ENCODE data around the gene HSD11B2.

Gene HSD11B2

GRCh38 chr16:67396159-67397035 lies 34.5 kb upstream of the HSD11B2 start:
- peak in 1 of 3 donors; percentile 35 for DNase-seq

GRCh38 chr16:67397036-67397801 lies 33.7 kb upstream of the HSD11B2 start:
- DNase-seq = no peak

DNA sequence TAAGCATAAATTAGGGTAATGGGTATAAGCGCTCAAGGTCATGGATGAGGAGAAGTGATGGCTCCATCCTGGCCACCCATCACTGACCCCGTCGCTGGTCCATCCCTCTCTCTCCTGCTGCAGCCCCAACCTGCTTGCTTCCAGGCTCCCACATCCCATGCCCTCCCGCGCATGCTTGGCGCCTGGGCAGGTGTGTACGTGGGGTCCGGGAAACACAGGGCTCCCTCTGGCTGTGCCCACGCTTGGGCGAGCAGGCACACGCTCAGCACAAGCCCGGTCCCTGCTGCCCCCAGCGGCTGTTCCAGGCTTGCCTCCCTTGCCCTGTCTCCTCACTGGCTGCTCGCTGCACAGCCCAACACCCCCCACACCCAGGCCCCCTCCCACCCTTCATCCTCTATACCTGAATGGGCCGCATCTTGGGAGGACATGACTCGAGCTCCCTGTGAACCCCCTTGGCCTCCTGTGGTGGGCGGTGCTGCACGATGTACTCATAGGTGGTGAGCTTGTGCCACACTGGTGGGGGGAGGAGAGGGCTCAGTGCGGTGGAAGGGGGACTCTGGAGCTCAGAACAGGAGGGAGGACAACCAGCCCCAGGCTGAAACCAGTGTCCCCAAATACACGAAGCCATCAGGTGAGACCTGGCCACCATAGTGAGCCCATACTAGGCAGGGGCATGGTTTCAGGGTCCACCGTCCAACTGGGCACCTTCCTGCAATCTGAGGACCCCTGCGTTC lies 32.9 kb upstream of the HSD11B2 start:
- DNase-seq = no peak

GRCh38 chr16:67398546-67399217 lies 32.2 kb upstream of the HSD11B2 start:
- DNase-seq = no peak

GRCh38 chr16:67399218-67399733 lies 31.6 kb upstream of the HSD11B2 start:
- peak; percentile 52 to 80 (median 65) for DNase-seq

- no peak for DNase-seq
Observed at GRCh38 chr16:67399749-67400704, 30.9 kb upstream of the HSD11B2 start.

GRCh38 chr16:67400901-67401300 lies 30.0 kb upstream of the HSD11B2 start:
- DNase-seq = no peak

GRCh38 chr16:67403976-67404555 lies 26.9 kb upstream of the HSD11B2 start:
- DNase-seq = no peak

GRCh38 chr16:67404740-67405226 lies 26.1 kb upstream of the HSD11B2 start:
- DNase-seq = no peak

DNA sequence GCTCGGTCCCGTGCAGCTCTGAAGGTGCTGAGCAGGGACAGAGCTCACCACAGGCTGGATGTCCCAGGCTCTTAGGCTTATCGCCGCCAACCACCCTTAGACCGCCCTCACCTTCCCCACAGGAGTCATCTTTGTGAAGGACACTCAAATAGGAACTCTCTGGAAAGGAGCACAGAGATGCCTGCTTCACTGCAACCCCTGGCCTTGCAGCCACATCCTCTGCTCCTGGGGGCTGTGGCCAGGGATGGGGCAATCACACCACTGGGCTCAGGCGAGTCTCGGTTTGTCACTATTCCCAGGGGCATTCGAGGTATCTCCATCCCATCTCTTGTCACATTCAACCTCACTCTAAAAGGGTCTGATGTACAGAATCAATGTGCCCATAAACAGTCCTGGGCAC lies 25.6 kb upstream of the HSD11B2 start:
- DNase-seq = no peak

- peak in 2 of 3 donors; percentile 41 to 47 for DNase-seq
Observed at GRCh38 chr16:67406111-67406971, 24.6 kb upstream of the HSD11B2 start.

- DNase-seq = peak in 1 of 3 donors; percentile 30
Observed at GRCh38 chr16:67407176-67407787, 23.6 kb upstream of the HSD11B2 start.

DNA sequence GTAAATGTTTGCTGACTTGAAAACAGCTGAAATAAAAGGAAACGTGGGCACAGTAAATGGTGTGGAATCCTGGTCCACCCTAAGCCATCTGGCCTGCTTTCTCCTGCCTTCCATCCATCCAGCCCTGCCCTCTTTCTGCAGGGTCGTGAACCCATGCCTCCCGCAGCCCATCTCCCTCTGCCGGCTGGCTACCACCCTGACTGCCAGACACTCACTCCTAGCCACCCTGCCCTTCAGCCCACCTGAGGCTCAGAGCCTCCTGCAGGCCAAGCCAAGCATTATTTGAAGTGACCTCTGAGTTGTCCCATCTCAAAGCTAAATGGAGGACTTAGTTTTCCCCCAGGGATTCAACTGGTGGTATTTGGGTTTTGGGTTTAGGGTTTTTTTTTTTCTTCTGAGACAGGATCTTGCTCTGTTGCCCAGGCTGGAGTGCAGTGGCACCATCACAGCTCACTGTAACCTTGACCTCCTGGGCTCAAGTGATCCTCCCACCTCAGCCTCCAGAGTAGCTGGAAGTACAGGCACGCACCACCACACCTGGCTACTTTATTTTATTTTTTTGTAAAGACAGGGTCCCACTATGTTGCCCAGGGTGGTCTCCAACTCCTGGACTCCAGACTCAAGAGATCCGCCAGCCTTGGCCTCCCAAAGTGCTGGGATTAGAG lies 23.0 kb upstream of the HSD11B2 start:
- no peak for DNase-seq

DNA sequence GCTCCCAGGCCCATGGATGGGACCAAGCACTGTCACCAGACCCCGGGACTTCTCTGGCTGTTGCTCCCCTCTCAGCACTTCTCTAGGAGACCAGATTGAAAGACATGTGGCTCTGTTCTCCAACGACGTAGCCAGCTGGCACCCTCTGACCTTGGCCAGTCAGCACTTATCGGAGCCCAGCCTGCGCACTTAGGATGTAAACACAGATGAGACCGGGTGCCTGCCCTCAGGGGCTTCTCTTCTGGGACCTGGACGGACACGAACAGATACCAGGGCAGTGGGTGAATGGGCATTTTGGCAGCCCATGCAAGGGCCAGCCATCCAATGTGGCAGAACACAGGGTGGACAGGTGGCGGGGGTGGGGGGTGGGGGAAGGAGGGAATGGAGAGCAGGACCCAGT lies 21.3 kb upstream of the HSD11B2 start:
- no peak for DNase-seq

DNA sequence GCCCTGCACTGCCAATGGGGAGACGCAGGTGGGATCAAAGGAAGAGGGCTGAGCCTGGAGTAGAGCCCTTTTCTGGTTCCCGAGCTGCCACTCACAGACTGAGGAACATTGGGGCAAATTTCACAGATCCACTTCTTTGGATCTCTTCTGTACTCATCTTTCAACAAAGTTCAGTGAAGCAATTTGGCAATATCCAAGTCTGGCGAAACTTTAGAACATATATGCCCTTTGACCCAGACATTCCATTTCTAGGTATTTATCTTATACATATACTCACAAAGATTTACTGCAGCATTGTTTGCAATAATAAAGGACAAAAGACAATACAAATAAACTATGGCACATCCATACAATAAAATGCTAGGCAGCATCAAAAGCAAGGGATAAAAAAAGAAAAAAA lies 19.6 kb upstream of the HSD11B2 start:
- no peak for DNase-seq

DNA sequence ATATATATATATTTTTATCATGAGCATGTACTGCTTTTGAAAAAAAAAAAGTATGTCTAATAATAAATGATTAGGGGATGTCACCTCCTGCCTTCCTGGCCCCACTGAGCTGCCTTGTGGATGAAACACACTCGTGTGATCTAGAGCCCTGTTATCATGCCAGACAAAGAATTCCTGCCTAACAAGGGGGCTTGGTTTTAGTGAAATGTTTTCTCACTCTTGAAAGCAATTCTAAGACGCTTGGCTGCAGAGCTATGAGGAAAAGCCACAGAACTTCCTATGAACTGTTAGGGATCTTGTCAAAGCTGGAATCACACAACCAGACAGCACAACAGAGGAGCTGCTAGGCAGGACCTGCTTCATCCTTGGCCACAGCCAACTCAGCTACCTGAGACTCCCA lies 18.6 kb upstream of the HSD11B2 start:
- no peak for DNase-seq

DNA sequence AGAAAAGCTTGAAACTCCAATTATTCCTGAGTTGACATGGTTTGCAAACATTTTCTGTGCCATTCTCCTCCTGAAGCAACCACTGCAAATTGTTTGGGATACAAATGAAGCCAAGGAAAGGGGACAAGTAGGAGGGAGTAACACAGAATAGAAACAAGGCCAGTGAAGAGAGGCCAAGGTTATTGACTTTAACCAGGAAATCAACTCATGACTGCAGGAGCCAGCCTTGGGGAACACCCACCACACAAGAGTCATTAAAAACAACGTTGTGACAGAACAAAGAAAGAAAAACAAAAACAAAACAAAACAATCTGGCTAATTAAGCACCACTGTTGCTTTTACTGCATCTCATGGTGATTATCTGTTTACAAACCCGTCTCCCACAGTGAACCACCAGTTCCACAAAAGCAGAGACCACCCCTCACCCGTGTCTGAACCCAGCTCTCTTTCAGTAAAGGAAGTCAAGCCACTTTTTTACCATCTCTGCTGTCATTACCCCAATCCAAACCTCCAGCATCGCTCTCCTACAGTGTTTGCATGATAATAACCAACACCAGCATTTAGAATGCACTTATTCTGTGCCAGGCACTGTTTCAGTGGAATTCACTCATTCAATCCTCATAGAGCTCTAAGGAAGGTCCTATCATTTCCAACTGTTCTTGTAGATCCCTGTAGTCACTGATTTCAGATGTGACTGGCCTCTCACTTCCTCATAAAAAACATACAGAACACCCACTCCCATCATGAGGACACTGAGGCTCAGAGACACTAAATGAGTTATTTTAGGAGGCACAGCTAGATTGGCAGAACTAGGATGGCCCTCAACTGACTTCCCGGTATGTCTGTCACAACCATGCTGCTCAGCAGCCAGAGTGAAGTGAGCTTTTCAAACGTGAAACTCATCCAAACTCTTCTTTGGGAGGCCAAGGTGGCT lies 16.7 kb upstream of the HSD11B2 start:
- peak; percentile 46 to 67 (median 57) for DNase-seq
